Retinal pigment epithelial cell (primary cell): ENCODE data around the gene FAM76A.
"Not testable (repeated sequence)": the region's sequence is repeated elsewhere in the genome, so short reads cannot be mapped to it uniquely, and the experiment has no call there.

Source experiments
- DNase-seq: peaks from one replicate; pipeline ENCODE4 v3.0.0-alpha.2; 2010; ENCODE audit warnings: low read depth
- H3K4me3 ChIP-seq: 2 replicates; pipeline ENCODE4 v1.5.1; 2011; ENCODE audit warnings: mild to moderate bottlenecking, low read length, control low read depth, moderate library complexity
- CTCF ChIP-seq: conservative IDR thresholded peaks from 2 replicates; pipeline ENCODE4 v1.5.1; 2011; ENCODE audit warnings: low read depth, low read length, control low read depth, inconsistent platforms

FAM76A gene

GRCh38 chr1:27725374-27726172 is at the start of gene FAM76A:
Gene FAM76A (plus strand): TSS chr1:27725961. CDS start chr1:27726081, 120 bp downstream.
- peak within 1 kb of the TSS; percentile 75 for H3K4me3 ChIP-seq
- TF ChIP-seq CTCF, result peak; percentile 42
- DNase-seq, result peak; percentile 96

GRCh38 chr1:27676410-27676809 is 49.4 kb upstream of the FAM76A start:
- H3K4me3 ChIP-seq, result no peak overlapping the region
- no peak for DNase-seq
- TF ChIP-seq CTCF, result no peak

GRCh38 chr1:27678747-27679146 is 47.0 kb upstream of the FAM76A start:
- no peak for TF ChIP-seq CTCF
- no peak for DNase-seq
- H3K4me3 ChIP-seq, result no peak overlapping the region

- DNase-seq, H3K4me3 ChIP-seq: not testable (repeated sequence)
These were observed 45.5 kb upstream of the FAM76A start for GRCh38 chr1:27680225-27680791.

GRCh38 chr1:27681580-27681979 is 44.2 kb upstream of the FAM76A start:
- H3K4me3 ChIP-seq, DNase-seq: not testable (repeated sequence)

- no peak for DNase-seq
- no peak for TF ChIP-seq CTCF
- H3K4me3 ChIP-seq, result no peak overlapping the region
These were observed 43.3 kb upstream of the FAM76A start for GRCh38 chr1:27682351-27682944.

- TF ChIP-seq CTCF, result no peak
- DNase-seq, result no peak
- H3K4me3 ChIP-seq, result no peak overlapping the region
These were observed 41.6 kb upstream of the FAM76A start for GRCh38 chr1:27684176-27684575.
